Stimulated activated CD8-positive, alpha-beta memory T cell treated with anti-CD3 and anti-CD28 coated beads, Interleukin-4, amount 100 ng/mL, for 48 hours (primary cell): ENCODE measurements around the gene PLEKHF1.

Experiments used
- DNase-seq: peaks from one replicate; pipeline ENCODE4 v3.0.0-alpha.2; 2020

Gene PLEKHF1

GRCh38 chr19:29680937-29681336 lies 15.7 kb downstream of the PLEKHF1 start:
- no peak for DNase-seq

- no peak for DNase-seq
These were observed 16.4 kb downstream of the PLEKHF1 start for GRCh38 chr19:29681422-29682235.

- DNase-seq = no peak
These were observed 17.1 kb downstream of the PLEKHF1 start for GRCh38 chr19:29682236-29682895.

GRCh38 chr19:29683009-29683408 lies 17.7 kb downstream of the PLEKHF1 start:
- no peak for DNase-seq

GRCh38 chr19:29685326-29685725 lies 20.1 kb downstream of the PLEKHF1 start:
- DNase-seq = no peak

GRCh38 chr19:29686285-29686805 lies 21.1 kb downstream of the PLEKHF1 start:
- no peak for DNase-seq

GRCh38 chr19:29687244-29687896 lies 22.1 kb downstream of the PLEKHF1 start:
- DNase-seq = peak; percentile 76

- no peak for DNase-seq
These were observed 22.9 kb downstream of the PLEKHF1 start for GRCh38 chr19:29687897-29688728.

GRCh38 chr19:29690842-29691241 lies 25.6 kb downstream of the PLEKHF1 start:
- peak; percentile 70 for DNase-seq

- DNase-seq = no peak
These were observed 28.9 kb downstream of the PLEKHF1 start for GRCh38 chr19:29694161-29694560.

GRCh38 chr19:29694669-29695627 lies 29.7 kb downstream of the PLEKHF1 start:
- DNase-seq = peak; percentile 90

GRCh38 chr19:29695765-29696564 lies 30.7 kb downstream of the PLEKHF1 start:
- DNase-seq = no peak

- DNase-seq = no peak
These were observed 31.2 kb downstream of the PLEKHF1 start for GRCh38 chr19:29696565-29696846.

- DNase-seq = no peak
These were observed 32.4 kb downstream of the PLEKHF1 start for GRCh38 chr19:29697523-29698261.

- no peak for DNase-seq
These were observed 34.6 kb downstream of the PLEKHF1 start for GRCh38 chr19:29699861-29700260.

GRCh38 chr19:29700498-29700897 lies 35.2 kb downstream of the PLEKHF1 start:
- DNase-seq = no peak

- DNase-seq = no peak
These were observed 37.1 kb downstream of the PLEKHF1 start for GRCh38 chr19:29702161-29702962.

GRCh38 chr19:29702963-29703320 lies 37.7 kb downstream of the PLEKHF1 start:
- DNase-seq = no peak
